GM18498 (cell line): ENCODE measurements around the gene ZBTB9.

Experiments used
- ATAC-seq: cut with Tn5 transposase; IDR thresholded peaks from one replicate; pipeline ENCODE4 v1.9.1; 2021; ENCODE audit warnings: mild to moderate bottlenecking, moderate library complexity; ENCODE audit not compliant: unreplicated experiment

ZBTB9 gene

GRCh38 chr6:33418690-33419291, 35.6 kb upstream of the ZBTB9 start:
- no peak for ATAC-seq

DNA sequence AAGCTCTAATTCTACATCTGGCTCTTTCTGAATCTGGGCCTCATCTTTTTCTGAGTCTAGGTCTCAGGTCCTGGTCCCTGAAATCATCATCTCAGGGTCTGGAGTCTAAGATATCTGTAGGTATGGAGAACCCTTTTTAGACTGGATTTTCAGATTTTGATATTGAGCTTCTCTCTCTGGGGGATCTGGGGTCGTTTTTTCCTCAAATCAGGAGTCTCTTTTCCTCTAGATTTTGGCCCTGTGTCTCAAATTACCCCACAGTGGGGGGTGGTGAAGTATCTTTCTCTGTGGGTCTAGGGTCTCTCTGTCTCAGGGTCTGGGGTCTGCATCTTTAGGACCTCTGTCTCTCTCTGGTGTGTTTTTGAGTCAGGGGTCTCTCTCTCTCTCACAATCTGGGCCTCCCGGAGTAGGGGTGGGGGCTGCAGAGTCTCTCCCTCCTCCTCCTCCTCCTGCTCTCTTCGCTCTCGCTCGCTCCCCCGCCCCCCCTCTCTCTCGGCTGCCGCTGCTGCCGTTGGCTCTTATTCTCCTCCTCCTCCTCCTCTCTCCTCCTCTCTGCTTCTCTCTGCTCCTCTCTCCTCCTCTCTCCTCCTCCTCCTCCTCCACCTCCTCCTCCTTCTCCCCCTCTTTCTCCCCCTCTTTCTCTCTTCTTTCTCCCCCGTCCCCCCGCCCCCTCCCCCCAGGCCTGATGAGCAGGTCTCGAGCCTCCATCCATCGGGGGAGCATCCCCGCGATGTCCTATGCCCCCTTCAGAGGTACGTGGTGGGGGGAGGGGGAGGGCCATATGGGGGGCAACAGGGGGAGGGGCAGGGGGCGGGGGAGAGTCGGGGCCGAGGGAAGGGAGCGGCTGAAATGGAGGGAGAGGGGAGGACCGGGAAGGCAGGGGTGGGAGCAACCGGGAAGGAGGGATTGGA, 34.5 kb upstream of the ZBTB9 start, which contains the start of gene SYNGAP1:
Gene SYNGAP1 (plus strand): TSS at position 486 of the 911 bp plus-strand sequence. CDS start 200 bp downstream, at position 686.
- no peak for ATAC-seq

DNA sequence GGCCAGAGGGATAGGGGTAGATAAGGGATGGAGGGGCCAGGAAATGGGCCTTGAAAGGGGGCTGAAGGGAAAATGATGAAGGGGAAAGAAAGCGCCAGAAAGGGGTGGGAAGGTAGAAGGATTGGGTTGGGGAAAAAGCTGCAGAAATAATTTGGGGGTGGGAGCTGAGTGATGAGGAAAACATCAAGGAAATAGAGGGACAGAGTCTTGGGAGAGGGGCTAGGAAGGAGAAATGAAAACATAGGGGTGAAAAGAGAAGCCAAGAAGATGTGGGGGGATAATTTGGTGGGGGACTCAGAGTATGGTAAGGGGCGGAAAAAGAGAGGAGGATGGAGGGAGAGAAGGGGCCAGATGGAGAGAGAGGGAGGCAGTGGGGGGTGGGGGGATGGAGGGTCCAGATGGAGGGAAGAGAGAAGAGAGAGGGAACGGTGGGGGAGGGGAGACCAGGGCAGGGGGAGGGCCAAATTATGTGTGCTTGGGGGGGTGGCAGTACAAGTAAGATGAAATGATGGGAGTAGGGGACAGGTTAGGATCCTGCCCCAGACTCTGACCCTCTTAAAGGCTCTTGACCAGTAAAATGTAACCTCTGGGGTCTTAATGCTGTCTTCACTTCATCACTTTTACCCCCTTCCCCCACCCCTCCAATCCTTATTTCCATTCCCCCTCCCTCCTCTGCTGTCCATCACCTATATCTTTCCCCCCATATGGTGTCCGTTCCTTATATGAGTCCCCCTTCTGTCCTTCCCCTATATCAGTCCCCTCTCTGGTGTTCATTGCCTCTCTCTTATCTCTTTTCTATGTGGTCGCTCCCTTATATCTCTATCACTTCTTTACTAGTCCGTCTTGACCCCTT, 33.7 kb upstream of the ZBTB9 start:
- ATAC-seq: no peak

DNA sequence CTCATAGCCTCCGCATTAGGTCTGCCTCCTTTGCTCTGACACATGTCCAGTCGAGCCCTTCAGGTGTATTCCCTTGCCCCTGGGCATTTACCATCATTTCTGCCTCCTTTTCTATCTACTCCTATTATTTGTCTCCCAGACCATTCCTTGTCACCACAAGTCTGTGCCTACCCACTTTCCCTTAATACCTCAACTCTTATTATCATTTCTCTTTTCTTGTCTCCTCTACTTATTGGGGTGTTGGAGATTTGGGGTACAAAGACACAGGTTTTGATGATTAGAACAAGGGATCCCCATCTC, 33.1 kb upstream of the ZBTB9 start:
- no peak for ATAC-seq

DNA sequence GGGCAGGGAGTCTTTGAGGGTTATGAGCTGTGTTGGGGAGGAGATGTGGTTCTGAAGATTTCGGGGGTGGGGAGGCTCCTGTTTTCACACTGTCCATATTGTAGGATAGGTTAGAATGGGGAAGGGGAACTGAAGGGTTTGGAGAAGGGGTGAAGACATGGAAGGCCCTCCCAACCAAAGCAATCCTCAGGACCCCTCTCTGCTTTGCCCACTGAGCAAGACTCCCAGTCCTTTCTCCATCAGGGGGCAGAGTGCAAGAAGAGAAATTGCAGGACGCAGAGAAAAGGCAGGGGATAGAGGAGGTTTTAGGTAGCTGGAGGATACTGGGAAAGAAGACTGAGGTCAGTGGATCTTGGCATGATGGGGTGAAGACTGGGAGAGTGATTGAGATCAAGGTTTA, 30.6 kb upstream of the ZBTB9 start:
- ATAC-seq: no peak

GRCh38 chr6:33424855-33425667, 29.3 kb upstream of the ZBTB9 start:
- no peak for ATAC-seq

GRCh38 chr6:33425668-33426577, 28.5 kb upstream of the ZBTB9 start:
- ATAC-seq: peak; percentile 44

- ATAC-seq: no peak
Observed at GRCh38 chr6:33426590-33427511, 27.5 kb upstream of the ZBTB9 start.

DNA sequence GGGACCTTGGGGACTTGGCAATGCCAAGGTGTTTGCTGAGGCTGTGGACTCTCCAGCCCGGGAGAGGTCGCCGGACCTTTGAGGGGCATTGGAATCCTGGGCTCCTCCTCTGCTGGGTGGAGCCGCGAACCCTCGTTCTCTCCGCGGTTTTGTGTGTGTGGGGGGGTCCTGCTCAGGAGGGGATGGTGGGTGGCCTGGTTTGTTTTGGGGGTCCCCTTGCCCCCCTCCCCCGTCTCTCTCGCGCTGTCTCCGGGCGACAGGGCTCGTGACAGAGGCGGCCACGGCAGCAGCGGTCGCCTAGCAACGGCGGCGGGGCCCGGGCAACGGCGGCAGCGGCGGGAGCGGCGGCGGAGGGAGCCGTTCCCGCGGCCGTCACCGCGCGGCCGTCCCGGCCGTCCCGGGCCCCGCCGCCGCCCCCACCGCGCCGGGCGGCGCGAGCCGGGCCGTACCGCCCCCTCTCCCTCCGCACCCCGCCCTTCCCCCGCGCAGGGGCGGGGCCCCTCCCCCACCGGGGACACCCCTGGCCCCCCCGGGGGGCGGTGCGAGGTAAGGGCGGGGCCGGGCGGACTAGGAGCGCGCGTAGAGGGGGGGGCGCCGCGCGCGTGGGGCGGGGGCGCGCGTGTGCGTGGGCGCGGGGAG, 26.7 kb upstream of the ZBTB9 start:
- no peak for ATAC-seq

GRCh38 chr6:33428224-33428965, 26.0 kb upstream of the ZBTB9 start:
- no peak for ATAC-seq

DNA sequence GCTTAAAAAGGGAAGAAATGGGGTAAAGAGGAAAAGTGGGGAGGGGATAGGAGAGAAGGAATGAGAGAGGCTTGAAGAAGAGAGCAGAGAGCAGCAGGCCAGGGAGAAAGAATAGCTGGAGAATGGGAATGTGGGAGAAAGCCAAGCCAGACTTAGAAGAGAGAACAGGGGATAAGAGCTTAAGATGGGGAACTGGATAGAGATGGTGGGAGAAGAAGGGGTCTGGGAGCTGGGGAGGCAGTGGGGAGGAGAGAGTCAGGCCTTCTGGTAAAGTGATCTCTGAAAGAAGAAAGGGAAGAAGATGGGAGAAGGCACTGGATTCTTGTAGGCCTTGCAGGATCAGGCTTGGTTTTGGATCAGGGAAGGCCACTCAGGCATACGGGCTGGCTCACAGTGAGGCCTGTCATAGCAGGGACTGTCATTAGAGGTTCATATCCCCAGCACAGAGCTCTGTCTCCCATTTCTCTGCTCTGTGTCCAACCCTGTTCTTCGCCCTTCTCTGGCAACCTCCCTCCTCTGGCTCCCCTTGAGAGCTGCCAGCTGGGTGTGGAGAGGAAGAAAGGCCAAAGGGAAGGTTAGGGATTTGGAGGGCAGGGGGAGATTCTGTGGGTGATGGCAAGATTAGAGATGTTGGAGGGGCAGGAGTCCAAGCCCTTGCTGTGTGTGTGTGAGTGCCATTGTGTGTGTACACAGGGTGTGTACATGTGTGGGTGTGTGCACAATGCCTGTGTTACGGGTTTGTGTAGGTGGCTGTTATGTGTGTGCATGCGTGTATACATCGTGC, 25.2 kb upstream of the ZBTB9 start:
- ATAC-seq: no peak

DNA sequence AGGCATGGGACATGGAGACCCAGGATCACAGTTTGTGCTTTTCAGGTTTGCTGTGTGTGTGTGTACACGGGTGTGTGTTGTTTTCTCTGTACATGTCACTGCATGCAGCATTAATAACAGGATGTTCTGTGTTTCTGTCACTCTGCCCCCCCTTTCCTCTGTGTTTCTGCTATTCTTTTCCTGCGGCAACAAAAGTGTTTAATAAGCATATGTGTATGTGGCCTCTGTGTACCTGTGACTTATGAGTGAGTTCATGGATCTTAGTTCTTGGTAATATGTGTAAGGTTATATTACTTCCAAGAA, 24.7 kb upstream of the ZBTB9 start:
- ATAC-seq: no peak

DNA sequence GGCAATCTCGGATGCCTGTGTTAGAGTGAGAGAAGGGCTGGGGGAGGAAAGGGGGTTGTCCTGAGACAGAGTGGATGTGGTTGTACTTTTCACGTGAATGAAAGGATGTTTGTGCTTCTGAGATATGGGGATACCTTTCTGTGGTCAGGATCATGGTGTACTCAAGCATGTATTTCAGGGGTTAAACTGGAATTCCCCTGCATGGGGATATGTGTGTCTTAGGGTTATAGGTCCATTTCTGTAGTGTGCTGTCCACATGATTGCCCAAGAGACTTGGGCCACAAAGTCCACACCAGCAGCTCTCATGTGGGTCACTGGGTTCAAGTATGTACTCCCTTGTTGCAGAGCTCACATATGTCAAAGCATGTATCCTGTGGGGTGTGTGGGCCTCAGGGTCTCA, 24.0 kb upstream of the ZBTB9 start:
- no peak for ATAC-seq

GRCh38 chr6:33430991-33431879, 23.1 kb upstream of the ZBTB9 start:
- ATAC-seq: peak; percentile 47

DNA sequence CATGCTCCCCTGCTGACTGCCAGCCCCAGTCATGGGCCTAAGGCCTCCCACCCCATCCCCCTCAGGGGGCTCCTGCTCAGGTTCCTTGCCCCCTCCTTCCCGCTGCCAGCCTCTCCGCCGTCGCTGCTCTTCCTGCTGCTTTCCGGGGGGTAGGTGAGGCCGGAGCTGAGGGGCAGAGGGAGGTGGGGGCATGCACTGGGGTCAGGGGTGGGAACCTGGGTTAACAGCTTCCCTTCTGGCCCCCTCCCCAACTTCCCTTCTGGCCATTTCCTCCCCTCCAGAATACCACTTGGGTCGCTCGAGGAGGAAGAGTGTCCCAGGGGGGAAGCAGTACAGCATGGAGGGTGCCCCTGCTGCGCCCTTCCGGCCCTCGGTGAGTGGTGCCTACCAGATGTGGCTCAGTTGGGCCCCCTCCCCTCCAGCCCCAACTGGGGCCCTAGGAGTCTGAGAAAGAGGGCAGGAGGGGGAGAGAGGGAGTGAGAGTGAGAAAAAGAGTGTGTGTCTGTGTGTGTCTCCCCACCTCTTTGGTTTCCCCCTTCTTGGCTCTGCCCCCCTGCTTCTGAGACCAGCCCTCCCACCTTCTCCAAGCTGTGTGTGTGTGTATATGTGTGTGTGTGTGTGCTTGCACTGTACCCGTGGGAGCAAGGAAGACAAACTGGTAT, 22.4 kb upstream of the ZBTB9 start:
- ATAC-seq: no peak
